ENCODE results near the gene GIPR. TPM values are rescaled to one million over a fixed set of nuclear protein-coding genes. Genes with fewer than 3 reads are reported as not detected.
A peak's percentile ranks its signal among the peaks of the same experiment; 100 is the strongest.

GIPR gene
- total and polyA plus RNA-seq, 10 of the 15 experiments (the other 5 are each of a cell fraction or from before 2014, with no cell fraction given): 1.7 to 26.3 (median 13.7) TPM

DNA sequence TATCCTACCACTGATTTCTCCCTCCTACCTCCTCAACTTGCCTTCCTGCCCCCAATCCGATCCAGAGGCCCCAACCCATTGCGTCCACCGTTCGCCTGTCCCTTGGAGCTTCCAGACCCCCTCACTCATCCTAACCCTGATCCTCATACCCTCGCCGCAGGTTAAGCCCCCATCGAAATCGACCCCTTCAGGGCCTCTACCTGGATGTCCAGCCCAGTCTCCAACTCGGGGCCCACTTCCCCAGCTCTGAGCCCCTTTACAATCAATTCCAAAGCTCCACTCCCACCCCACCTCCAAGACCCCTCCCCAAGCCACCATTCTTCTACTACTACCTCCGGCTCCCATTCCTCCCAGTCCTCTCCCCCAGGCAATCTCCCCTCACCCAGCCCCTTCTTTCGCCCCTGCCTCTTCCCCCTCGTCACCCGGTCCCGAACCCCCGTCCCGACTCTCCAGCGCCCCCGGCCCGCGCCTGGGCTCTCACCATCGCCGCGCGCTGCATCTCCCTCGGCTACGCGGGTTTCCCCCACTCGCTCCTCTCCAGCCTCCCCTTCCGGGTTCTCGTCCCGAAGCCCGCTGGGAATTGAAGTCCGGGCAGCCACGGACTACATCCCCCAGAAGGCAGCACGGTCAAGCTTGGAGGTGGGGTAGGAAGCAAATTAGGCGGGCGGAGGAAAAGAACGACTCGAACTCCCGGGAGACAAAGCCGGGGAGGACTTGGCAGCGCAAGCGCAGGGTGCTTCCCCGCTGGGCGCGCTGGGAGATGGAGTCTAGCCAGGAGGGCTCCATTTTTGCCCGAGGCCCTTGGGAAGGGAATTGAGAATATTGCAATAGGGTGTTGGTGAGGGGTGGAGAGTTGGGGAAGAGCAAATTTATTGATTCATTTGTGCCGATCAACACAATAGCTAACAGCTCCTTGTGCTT lies 62.6 kb downstream of the GIPR start, which contains the start of gene FBXO46 (continued):
- TF ChIP-seq ZNF274 (IDR thresholded peaks at IDR 0.05; ENCODE audit: insufficient read depth, insufficient read length) (no peak), SIX5 (IDR thresholded peaks at IDR 0.05; ENCODE audit: low read depth, low read length, severe bottlenecking) (peak; percentile 98), CHD1 (IDR thresholded peaks at IDR 0.05; ENCODE audit: low read depth, low read length) (no peak), CBX3 (IDR thresholded peaks at IDR 0.05; ENCODE audit: borderline replicate concordance, low read depth) (no peak), FOXM1 (IDR thresholded peaks at IDR 0.05; ENCODE audit: low read depth, low read length) (no peak), ELK1 (IDR thresholded peaks at IDR 0.05; ENCODE audit: low read depth, low read length) (peak; percentile 53; the same call in 1 of the 2 replicates), KDM1A (IDR thresholded peaks at IDR 0.05; ENCODE audit: borderline replicate concordance) (no peak), CHD4 (IDR thresholded peaks at IDR 0.05) (no peak), KAT2A (conservative IDR thresholded peaks at IDR 0.05; ENCODE audit: control insufficient read depth, low read depth, low read length) (no peak), IRF4 (IDR thresholded peaks at IDR 0.05; ENCODE audit: low read depth, low read length) (no peak), SREBF1 (IDR thresholded peaks at IDR 0.05; ENCODE audit: low read length) (peak; percentile 91), BRCA1 (IDR thresholded peaks at IDR 0.05; ENCODE audit: low read depth, low read length) (no peak), ZNF384 (IDR thresholded peaks at IDR 0.05; ENCODE audit: borderline replicate concordance, low read depth, low read length) (0 out of 2 replicates have a peak, but pooled peaks have one; percentile 3), SUPT20H (IDR thresholded peaks at IDR 0.05; ENCODE audit: borderline replicate concordance, control insufficient read depth, low read depth, low read length) (no peak), ZBTB4 (CRISPR knock-in tag; IDR thresholded peaks at IDR 0.05) (no peak), ATF3 (IDR thresholded peaks at IDR 0.05; ENCODE audit: borderline replicate concordance, extremely low read depth, low read depth, low read length) (no peak), BCL3 (IDR thresholded peaks at IDR 0.05; ENCODE audit: borderline replicate concordance, insufficient read depth, low read depth, low read length, poor library complexity, severe bottlenecking) (no peak), ZSCAN29 (IDR thresholded peaks at IDR 0.05) (no peak)
- TF ChIP-seq, protein P1, sequence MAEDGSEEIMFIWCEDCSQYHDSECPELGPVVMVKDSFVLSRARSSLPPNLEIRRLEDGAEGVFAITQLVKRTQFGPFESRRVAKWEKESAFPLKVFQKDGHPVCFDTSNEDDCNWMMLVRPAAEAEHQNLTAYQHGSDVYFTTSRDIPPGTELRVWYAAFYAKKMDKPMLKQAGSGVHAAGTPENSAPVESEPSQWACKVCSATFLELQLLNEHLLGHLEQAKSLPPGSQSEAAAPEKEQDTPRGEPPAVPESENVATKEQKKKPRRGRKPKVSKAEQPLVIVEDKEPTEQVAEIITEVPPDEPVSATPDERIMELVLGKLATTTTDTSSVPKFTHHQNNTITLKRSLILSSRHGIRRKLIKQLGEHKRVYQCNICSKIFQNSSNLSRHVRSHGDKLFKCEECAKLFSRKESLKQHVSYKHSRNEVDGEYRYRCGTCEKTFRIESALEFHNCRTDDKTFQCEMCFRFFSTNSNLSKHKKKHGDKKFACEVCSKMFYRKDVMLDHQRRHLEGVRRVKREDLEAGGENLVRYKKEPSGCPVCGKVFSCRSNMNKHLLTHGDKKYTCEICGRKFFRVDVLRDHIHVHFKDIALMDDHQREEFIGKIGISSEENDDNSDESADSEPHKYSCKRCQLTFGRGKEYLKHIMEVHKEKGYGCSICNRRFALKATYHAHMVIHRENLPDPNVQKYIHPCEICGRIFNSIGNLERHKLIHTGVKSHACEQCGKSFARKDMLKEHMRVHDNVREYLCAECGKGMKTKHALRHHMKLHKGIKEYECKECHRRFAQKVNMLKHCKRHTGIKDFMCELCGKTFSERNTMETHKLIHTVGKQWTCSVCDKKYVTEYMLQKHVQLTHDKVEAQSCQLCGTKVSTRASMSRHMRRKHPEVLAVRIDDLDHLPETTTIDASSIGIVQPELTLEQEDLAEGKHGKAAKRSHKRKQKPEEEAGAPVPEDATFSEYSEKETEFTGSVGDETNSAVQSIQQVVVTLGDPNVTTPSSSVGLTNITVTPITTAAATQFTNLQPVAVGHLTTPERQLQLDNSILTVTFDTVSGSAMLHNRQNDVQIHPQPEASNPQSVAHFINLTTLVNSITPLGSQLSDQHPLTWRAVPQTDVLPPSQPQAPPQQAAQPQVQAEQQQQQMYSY (CRISPR knock-in tag; IDR thresholded peaks at IDR 0.05): no peak
